Transverse colon (tissue), 4 donors: ENCODE measurements around the gene CCNA2. TPM values are rescaled to one million over a fixed set of nuclear protein-coding genes. Genes with fewer than 3 reads are reported as not detected.

Experiments used
- DNase-seq: peaks from one replicate; pipeline ENCODE4 v3.0.0-alpha.2; 2019
- H3K27ac ChIP-seq, 4 donors: fragments of 200-600 bp; sonication (generic); 2 replicates each; pipeline ENCODE4 v1.5.1; 2016 to 2018; ENCODE audit warnings: inconsistent platforms in 4 of 4
- H3K27me3 ChIP-seq: fragments of 200-600 bp; sonication (generic); 2 replicates; pipeline ENCODE4 v1.5.1; 2017; ENCODE audit warnings: inconsistent platforms
- H3K36me3 ChIP-seq, 4 donors: fragments of 200-600 bp; sonication (generic); 2 replicates each; pipeline ENCODE4 v1.5.1; 2017 to 2019; ENCODE audit warnings: inconsistent platforms in 4 of 4
- H3K4me1 ChIP-seq, 4 donors: fragments of 200-600 bp; sonication (generic); 2 replicates each; pipeline ENCODE4 v1.5.1; 2017 to 2020; ENCODE audit warnings: inconsistent platforms in 4 of 4
- H3K4me3 ChIP-seq, 4 donors: fragments of 200-600 bp; sonication (generic); 1 replicate in 1 of 4; 2 replicates in 3 of 4; pipeline versions ENCODE4 v1.5.1 to v1.6.1; 2017 to 2019; ENCODE audit warnings: inconsistent platforms in 4 of 4
- H3K9me3 ChIP-seq, 2 donors: fragments of 200-600 bp; sonication (generic); 2 replicates each; pipeline ENCODE4 v1.5.1; 2017 to 2019; ENCODE audit warnings: inconsistent platforms in 2 of 2
- CTCF ChIP-seq, 5 experiments: fragments of 200-600 bp in 3 of 5; fragments of 450-650 bp in 2 of 5; sonication (generic) in 3 of 5; IDR thresholded peaks; 1 replicate in 2 of 5; 2 replicates in 3 of 5; pipeline ENCODE4 v1.5.1; 2016 to 2017; ENCODE audit warnings: antibody characterized with exemption in 5 of 5, inconsistent platforms in 3 of 5, mild to moderate bottlenecking in 2 of 5, moderate library complexity in 1 of 5
- EP300 ChIP-seq: sonication (generic); formaldehyde crosslinking; IDR thresholded peaks from one replicate; pipeline ENCODE4 v1.6.1; 2017; ENCODE audit warnings: antibody characterized with exemption, low read depth
- POLR2A ChIP-seq: fragments of 450-650 bp; IDR thresholded peaks from one replicate; pipeline ENCODE4 v1.6.1; 2016; ENCODE audit warnings: antibody characterized with exemption, mild to moderate bottlenecking, moderate library complexity
- POLR2AphosphoS5 ChIP-seq, 3 donors: sonication (generic); formaldehyde crosslinking; IDR thresholded peaks; one replicate each; pipeline ENCODE4 v1.6.1; 2016; ENCODE audit warnings: antibody characterized with exemption in 3 of 3
- WGBS, 2 donors: methylation state at CpG; one replicate each; pipeline ENCODE4 v1.1.5; 2018; ENCODE audit warnings: low coverage in 1 of 2; 5-methylcytosine and 5-hydroxymethylcytosine counted together
- in situ Hi-C, 4 donors: fragments of 200-750 bp; cut with MboI; loops; one replicate each; pipeline versions ENCODE4 v1.15.0 to v1.15.1; 2017; ENCODE audit warnings: low sequenced_read_pairs in 3 of 4, low pct_ligation_motif_present in 1 of 4, low pct_unique_long_range_greater_than_20kb in 1 of 4
- intact Hi-C: fragments of 100-400 bp; cut with DNase I; formaldehyde crosslinking; loops from one replicate; pipeline ENCODE4 v1.15.1; 2023; ENCODE audit warnings: low total_unique reads
- total RNA-seq, 4 donors: library from RNA; depleted of rRNA; stranded (reverse); fragments of >200 nt; gene quantifications; one replicate each; pipeline ENCODE4 v1.1.0, GENCODE V29; 2016

The CCNA2 gene
- total RNA-seq, 4 donors from 2014 or later, result 2.4 to 16.9 (median 3.3) TPM; not detected in 1

DNA sequence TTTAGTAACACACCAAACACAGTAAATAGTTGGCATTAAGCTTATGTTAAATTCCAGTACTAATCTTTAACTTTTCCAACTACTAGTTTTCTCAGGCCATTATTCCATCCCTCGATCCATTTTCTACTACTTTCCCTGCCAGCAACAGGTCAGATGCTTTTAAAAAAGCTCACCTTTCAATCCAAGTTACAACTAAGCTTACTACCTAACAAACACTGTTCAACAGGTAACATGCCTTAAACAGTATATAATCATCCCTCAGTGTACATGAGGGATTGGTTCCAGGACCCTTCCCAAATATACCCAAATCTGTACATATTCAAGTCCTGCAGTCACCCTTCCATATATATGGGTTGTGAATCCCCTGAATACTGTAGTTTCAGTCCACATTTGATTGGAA is 5.5 kb downstream of the CCNA2 start:
- WGBS, 2 donors, result 28 to 33% methylated on average over 1 of the region's 1 CpG
- in situ Hi-C loops (no loop called here), intact Hi-C loops (no loop called here)
- DNase-seq, result no peak
- H3K4me1 ChIP-seq, result peaks cover 0 to 10% (median 3%) of the 10 kb centered on the region in 4 donors
- no peaks in the 10 kb centered on the region for H3K9me3 ChIP-seq
- TF ChIP-seq POLR2A (no peak), EP300 (no peak), CTCF (IDR thresholded peaks at IDR 0.05) (no peak), POLR2AphosphoS5 (IDR thresholded peaks at IDR 0.05) (no peak)
- H3K27me3 ChIP-seq, result no peaks in the 10 kb centered on the region
- peaks cover 0 to 49% (median 9%) of the 10 kb centered on the region in 4 donors for H3K36me3 ChIP-seq
- no peak overlapping the region for H3K27ac ChIP-seq
- H3K4me3 ChIP-seq, result no peak overlapping the region

DNA sequence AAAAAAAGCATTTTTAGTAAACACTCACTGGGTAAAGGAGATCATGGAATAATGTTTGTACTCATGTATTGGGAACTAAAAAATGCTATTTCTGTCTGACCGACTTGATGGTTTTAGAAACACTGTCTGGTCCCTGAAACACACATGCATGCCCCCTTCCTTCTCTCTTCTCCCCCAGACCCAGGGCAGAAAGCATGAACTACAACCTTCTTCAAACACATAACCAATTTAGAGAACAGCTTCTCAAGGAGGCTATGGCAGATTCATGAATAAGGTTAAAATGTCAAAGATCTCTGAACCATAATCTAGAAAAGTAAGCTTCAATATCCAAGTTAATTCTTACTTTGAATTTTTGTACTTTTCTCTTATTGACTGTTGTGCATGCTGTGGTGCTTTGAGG is 6.0 kb downstream of the CCNA2 start:
- no peak for TF ChIP-seq CTCF (IDR thresholded peaks at IDR 0.05)
- TF ChIP-seq POLR2A, result no peak
- no peak for TF ChIP-seq EP300
- TF ChIP-seq POLR2AphosphoS5 (IDR thresholded peaks at IDR 0.05), result no peak
- DNase-seq, result no peak
- Histone ChIP-seq H3K27me3 (no peaks in the 10 kb centered on the region), H3K4me1 (peaks cover 0 to 10% (median 0%) of the 10 kb centered on the region in 4 donors), H3K27ac (no peak overlapping the region), H3K4me3 (no peak overlapping the region), H3K9me3 (no peaks in the 10 kb centered on the region), H3K36me3 (peaks cover 0 to 52% (median 10%) of the 10 kb centered on the region in 4 donors)
- in situ Hi-C loops, result no loop called here
- intact Hi-C loops, result no loop called here
- 72 to 86% methylated on average over 1 of the region's 1 CpG for WGBS, 2 donors

- 66 to 86% methylated on average over 3 of the region's 3 CpGs for WGBS, 2 donors
- DNase-seq, result no peak
- in situ Hi-C loops (no loop called here), intact Hi-C loops (no loop called here)
- H3K4me3 ChIP-seq, result no peak overlapping the region
- H3K4me1 ChIP-seq, result peaks cover 0 to 4% (median 0%) of the 10 kb centered on the region in 4 donors
- no peaks in the 10 kb centered on the region for H3K27me3 ChIP-seq
- no peak overlapping the region for H3K27ac ChIP-seq
- TF ChIP-seq CTCF (IDR thresholded peaks at IDR 0.05), result no peak
- TF ChIP-seq POLR2A, result no peak
- peaks cover 0 to 59% (median 12%) of the 10 kb centered on the region in 4 donors for H3K36me3 ChIP-seq
- H3K9me3 ChIP-seq, result no peaks in the 10 kb centered on the region
Measured at GRCh38 chr4:121817006-121817405, 6.7 kb downstream of the CCNA2 start.

GRCh38 chr4:121814756-121815155 is 8.9 kb downstream of the CCNA2 start:
- peaks cover 0 to 67% (median 12%) of the 10 kb centered on the region in 4 donors for H3K36me3 ChIP-seq
- intact Hi-C loops, result no loop called here

More at GRCh38 chr4:121814756-121815155, 8.9 kb downstream of the CCNA2 start:
- WGBS, 2 donors, result 85 to 86% methylated on average over 2 of the region's 2 CpGs
- no peaks in the 10 kb centered on the region for H3K4me1 ChIP-seq
- no peak overlapping the region for H3K4me3 ChIP-seq
- no peak overlapping the region for H3K27ac ChIP-seq
- no peaks in the 10 kb centered on the region for H3K9me3 ChIP-seq
- no peak for TF ChIP-seq POLR2A
- no peak for TF ChIP-seq CTCF (IDR thresholded peaks at IDR 0.05)
- TF ChIP-seq EP300, result no peak
- no peak for TF ChIP-seq POLR2AphosphoS5 (IDR thresholded peaks at IDR 0.05)
- no peaks in the 10 kb centered on the region for H3K27me3 ChIP-seq
- DNase-seq, result no peak
- in situ Hi-C loops, result no loop called here
